HUDEP-2 (cell line): Measurements from ENCODE around the gene XPNPEP1.

ENCODE experiments used
- DNase-seq, 76 experiments: peaks; one replicate each; lab custom pipeline; 2025; ENCODE audit not compliant: unreplicated experiment in 76 of 76; lab: John Stamatoyannopoulos, UW

The XPNPEP1 gene

DNA sequence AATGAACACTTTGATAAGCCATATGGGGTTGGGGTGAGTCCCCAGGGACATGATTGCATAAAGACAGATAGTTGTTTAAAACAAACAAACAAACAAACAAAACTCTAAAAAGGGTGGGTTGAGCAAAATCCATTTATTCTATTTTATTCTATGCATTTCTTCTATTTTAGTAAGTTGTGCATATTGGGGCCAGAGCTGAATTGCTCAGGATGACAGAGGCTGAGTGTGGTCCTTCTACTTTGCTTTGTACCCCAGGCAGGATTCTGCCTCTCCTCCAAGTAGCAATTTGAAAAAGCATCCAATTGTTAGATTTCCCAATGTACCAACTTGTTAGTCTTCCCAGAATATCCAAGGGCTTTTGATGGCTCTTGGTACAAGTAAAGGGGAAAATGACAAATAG is 29.2 kb upstream of the XPNPEP1 start:
- DNase-seq = no peak

DNA sequence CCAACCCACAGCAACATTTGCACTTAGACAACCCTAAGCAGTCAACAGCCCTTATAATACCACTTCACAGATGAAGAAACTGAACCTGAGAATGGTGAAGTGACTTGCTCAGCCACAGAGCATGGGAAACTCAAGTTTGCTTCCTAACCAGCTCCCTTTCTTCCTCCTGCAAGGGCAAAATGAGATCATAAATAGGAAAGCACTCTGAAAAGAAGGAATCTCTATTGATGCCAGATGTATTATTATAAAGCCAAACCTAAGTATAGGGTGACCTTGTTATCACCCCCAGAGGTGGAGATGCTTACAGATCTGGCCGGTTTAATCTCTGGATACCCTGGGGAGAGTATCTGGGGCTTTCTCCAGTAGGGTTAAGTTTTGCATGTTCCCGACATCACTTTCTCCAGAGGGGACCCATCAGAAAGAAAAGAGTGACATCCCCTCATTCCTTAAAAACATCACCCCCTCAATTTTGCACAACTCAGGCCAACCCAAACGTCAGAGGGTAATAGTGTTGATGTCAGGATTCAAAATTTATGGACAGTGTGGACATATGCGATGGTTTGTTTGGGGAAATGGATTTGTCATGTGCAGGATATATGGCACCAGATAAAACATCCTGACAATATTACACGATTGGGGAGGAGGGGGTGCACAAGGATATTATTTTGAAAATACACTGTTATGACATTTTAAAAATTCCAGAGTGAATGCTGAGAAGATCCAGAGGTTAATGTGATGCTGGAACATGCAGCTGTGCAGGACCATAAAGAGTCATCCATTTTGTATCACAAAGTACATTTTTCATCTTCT is 24.0 kb upstream of the XPNPEP1 start:
- no peak for DNase-seq

DNA sequence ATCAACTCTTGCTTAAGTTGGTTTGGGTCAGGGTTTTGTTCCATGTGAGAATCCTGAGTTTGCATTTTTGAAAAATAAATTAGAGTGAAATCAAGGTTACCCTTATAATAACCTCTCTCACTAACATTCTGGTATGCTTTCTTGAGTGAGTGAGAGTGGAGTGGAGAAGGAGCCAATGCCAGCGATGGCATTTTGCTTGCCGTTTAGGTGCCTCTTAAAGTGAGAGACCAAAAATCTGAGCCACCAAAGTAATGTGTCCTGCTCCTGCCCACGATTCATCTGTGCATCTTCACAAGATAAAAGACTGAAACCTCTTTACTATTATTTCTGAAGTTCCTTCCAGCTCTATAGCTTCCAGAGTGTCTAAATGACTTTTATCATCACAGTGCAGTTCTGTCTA is 23.4 kb upstream of the XPNPEP1 start:
- no peak for DNase-seq

DNA sequence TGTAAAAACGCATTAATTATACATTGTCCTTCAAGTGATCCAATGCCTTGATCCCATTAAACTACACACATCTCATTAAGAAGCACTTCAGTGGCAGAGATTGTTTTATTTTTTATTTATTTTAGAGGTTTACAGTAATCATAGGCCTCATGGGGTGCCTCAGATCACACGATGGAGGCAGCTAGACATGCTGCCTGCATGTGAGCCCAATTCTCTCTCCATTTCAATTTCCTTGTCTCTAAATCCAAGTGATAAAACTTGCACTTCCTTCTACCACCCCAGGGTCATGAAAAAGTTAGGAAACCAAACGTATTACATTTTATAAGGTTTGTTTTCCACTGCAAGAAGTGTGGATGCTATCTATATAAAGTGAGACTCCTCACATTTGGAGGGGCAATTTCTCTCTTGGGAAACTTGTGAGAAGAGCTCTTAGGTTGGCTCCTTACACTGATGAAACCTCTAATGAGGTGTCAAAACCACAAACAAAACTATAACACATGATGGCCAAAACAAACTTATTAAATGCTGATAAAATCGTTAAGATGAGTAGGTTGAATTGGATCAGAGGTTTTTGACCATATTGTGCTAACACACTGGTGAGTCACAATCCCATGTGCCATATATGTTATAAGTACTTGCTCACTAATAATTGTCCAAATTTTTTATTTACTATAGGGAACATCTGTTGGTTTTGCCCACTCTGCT is 22.3 kb upstream of the XPNPEP1 start:
- DNase-seq = no peak

DNA sequence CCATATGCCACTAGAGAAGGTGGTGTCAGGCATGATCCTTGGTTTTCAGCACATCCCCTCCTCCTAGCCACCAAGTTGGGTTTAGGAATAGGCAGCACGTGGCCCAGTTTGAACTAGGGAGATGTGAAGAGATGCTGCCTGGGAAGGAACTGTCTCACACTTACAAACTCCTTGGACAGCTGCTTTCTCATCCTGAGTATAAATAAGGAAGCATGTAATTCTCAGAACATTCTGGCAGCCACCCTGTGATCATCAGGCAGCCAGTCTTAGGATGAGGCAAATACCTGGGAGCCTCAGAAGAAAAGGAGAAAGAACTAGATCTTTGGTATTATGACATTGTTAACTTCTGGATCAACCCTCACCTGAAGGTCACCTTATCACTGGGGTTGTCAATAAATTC is 21.3 kb upstream of the XPNPEP1 start:
- no peak for DNase-seq

DNA sequence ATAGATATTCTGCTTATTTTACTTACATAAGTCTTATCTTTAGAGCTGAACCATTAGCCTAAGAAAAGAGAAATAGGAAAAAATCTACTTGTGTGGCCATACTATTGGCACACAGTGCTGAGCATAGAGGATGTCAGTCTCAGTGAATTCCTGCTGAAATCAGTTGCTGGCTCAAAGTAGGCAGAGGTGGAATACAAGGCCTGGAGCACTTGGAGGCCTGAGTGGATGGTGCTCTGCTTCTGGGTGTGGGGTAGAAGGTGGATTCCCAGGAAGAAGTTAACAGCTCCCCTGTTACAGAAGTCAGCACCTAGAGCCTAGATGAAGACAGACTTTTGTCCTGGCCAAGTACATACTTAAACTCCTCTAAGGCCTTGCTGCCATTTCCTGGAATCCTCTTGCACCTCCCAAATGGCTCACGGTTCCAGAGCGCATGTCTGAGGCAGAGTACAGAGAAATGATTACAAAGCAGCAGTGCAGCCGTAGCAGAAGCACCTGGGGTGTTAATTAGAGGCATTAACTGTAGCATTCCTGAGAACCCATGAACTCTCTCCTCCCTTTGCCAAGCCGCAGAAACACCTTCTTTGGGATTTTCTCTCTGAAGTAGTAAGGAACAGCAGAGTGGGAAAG is 18.0 kb upstream of the XPNPEP1 start:
- DNase-seq = no peak

DNA sequence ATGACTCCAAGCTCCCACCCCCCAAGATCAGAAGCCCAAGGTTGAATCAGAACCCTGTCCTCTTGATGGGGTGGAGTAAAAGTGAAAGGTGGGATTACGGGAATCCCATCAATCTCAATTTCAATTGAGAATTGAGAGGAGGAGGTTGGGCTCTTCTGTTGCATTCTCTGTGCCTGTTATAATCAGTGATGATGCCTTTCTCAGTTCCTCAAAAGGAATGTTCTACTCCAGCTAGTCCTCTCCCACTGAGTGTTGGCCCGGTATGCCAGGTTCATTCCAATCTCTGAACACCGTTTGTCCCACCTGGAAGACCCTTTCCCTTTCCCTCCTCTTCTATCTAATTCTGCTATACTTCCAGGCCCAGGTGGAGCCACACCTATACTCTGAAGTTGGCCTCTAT is 17.2 kb upstream of the XPNPEP1 start:
- no peak for DNase-seq

DNA sequence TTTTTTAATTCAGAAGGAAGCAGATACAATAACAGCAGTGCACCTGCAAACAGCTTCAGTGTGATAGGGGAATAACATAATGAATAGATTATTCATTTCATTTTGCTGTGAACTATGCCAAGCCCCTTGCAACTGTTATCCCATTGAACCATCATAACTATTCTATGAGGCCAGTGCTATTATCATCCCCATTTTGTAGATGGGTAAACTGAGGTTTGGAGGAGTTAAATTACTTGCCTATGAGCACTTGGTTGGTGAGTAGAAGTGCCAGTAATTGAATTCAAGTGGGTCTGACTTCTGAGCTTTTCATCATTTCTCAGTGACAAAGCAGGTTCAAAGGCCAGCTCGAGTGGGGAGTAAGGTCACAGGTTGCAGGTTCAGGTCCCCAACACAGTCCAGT is 16.8 kb upstream of the XPNPEP1 start:
- no peak for DNase-seq

DNA sequence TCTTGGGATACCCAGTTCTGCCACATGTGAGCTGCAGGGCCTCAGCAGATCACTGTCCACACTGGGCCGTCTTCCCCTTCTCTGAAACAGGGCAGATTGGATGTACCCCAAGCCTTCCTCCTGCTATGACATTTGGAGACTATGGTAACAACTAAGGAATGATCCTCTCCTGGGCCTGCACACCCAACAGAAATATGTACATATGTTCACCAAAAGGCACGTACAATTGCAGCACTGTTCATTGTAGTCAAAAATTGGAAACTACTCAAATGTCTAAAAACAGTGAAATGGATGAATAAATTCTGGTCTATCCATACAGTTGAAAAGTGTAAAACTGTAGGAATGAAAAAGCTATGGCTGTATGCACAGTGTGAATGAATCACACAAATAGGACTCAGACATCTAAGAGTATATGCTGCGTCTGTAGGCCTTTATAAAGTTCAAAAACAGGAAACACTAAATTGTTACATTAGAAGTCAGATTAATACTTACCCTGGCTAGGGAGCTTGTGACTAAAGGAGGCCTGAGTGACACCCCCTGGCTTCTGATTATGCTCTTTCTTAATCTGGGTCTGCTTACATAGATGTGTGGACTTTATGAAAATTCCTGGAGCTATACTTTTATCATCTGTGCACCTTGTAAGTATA is 16.1 kb upstream of the XPNPEP1 start:
- DNase-seq = no peak

DNA sequence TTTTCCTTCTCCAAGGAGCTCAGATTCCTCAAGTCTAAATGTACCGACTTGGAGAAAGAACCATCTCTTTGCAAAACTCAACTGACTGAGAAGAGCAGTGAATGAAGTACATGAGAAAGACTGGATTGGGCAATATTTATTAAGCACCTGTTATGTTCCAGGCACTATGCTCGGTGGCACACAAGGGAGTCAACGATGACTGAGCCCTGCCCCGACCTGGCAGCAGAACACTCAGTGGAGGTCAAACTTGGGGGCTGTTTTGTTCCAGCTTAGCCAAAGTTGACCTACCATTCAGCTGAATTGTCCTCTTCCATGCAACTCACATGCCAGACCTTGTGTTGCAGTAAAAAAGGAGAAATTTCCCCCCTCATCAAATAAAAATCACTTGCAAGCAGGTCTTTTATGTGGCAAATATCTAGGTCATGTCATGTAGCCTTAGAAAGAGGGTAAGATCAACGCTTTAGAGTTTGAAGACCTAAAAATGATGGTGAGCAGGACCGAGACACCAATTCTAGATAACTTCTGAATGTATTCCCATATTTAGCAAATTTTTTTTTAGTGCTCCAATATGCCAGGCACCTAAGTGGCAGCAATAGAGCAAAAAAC is 14.3 kb upstream of the XPNPEP1 start:
- no peak for DNase-seq

DNA sequence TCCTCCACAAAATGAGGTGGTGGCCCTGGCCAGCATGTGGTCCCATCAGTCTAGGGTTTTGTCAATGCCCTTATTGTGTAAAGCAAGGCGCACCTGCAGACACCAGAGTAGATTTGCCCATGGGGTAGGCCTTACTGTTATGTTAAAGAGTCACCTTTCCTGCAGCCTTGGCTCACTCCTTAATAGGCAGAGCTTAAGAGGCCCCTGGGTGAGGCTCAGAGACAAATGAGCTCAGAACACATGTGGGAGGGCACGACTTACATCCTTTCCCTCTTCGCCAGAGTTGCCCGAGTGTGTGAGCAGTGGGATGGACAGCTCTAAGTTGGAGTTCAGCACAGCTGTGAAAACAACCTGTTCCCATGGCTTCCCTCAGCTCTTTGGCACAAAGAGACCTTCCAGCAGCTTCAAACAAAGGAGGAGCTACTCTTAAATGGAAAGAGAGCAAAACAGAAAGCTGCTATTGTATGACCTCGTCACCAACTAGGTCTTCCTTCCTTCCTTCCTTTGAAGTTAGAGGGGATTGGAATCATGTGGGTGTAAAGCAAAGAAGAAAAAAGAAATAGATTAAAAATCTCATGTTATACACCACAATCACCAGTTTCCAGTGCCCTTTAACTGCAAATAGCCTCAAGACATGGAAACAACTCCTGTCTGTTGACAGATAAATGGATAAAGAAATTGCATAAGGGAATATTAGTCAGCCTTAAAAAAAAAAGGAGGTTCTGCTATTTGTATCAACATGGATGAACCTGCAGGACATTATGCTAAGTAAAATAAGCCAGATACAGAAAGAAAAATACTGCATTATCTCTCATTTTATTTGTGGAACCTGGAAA is 11.9 kb upstream of the XPNPEP1 start:
- DNase-seq = no peak

DNA sequence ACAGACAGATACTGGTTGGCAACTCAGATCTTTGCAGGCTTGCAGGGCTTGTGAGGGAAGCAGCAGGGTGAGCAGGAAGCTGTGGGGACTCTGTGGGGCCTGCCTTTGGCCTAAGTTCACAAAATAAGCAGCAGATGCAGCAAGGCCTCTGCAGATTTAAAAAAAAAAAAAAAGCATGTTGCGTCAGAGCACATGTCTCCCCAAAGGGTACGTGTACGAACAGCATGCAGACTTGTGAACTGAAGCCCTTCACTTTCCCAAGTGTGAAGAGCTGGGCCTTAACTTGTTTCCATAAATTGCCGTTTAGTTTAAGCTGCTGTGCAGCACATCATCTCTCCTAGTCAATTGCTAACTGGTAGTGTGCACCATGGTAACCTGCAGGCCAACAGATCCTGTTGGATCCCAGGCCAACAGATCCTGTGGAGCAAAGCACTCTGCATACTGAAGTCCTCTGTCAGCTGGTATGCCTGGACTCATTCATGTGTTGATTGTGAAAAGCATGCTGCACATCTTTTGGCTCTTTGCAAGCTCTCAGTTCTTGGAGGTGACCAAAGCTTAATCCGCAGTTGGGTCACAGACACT is 10.8 kb upstream of the XPNPEP1 start:
- DNase-seq = no peak

DNA sequence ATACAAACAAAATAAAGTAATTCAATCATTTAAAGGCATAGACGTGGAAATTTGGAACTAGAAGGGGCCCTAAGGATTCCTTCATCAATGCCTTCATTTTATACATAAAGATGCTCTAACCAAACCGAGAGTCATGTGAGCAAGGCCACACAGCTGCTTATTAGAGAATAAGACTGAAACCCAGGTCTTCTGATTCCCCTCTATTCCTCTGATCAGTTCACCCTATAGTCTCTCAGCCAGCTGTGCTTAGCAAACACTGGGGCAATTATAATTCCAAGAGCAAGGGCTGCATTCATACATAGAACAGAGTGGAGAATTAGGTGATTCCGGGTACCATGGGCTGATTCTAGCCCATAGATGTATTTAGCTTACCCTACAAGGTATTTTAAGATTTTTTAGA is 9.7 kb upstream of the XPNPEP1 start:
- no peak for DNase-seq

DNA sequence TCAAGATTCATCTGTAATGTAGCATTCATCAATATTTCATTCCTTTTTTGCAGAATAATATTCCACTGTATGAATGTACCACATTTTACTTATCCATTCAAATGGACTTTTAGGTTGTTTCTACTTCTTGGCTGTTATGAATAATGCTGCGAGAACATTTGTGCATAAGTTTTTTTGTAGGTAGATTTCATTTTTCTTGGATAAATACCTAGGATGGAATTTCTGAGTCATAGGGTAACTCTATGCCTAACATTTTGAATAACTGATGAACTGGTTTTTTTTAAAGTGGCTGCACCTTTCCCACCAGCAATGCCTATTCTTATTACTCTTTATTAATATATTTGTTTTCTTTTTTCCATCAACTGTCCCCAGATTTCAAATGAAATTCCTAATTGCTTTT is 9.1 kb upstream of the XPNPEP1 start:
- no peak for DNase-seq

DNA sequence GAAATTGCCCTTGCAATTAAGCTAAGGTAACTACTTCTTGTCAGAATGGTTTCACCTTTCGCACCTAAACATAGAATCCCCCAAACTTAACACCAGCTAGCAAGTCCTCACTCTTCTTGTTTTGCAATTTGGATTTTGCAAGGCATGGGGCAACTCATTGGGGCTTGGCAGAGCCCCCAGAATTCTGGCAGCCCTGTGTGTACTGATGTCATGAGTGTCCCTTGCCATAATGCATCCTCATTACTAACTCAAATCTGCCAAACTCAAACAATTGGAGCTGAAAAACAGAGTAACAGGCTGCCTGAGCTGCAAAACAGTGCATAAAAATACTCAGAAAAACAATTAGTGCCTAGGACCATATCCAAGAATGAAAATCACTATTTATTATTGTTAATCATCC is 7.9 kb upstream of the XPNPEP1 start:
- no peak for DNase-seq

DNA sequence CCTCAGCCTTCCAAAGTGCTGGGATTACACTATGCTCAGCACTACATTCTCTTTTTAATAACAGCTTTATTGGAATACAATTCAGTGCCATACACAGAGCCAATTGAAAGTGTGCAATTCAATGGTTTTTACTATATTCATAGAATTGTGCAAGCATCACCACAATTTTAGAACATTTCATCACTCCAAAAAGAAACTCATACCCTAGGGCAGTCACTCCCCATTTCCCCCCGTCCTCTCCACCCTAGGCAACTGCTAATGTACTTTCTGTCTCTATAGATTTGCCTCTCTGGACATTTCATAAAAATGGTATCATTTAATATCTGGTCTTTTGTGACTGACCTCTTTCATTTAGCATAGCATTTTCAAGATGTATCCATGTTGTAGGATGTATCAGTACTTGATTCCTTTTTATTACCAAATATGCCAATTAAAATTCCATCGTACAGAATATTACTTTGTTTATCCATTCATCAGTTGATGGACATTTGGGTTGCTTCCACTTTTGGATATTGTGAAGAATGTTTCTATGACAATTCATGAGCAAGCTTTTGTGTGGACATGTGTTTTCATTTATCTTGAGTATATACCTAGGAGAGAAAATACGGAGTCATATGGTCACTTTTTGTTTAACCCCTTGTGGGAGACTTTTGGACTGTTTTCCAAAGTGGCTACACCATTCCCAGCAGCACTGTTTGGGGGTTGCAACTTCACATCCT is 6.3 kb upstream of the XPNPEP1 start:
- no peak for DNase-seq

DNA sequence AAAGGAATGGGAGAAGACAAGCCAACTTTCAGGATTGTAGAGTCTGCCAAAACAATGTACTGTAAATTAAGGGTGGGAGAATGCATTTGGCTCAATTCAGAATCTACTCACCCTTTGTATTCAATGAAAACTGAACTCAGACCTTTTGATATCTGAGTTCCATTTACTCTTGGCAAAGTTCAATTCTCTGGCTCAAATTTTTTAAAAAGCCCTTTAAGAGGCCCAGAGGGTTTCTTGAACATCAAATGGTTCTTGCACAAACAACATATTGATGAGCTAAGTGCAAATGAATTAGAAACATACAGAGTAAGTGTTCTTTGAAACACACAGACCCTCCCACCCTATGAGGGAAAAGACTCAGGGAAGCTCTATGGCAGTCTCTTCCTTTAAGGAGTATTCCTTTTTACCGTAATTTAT is 5.2 kb upstream of the XPNPEP1 start:
- DNase-seq = no peak

DNA sequence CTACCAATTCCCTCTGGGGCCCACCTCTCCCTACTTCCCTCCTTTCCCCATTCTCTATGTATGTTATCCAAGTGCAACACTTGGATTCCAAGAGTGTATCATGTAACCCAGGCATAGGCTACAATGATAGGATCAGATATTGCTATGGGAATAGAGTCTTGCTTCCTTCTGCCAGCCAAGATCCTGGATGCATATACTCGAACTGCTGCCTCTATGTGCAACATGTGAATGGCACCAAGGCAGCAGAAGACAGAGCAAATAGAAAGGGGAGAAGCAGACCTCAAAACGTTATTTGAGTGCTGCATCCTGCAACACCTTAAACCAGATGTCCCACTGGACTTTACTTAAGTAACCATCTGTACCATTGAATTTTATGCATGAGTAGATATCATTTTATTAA is 3.5 kb upstream of the XPNPEP1 start:
- no peak for DNase-seq

DNA sequence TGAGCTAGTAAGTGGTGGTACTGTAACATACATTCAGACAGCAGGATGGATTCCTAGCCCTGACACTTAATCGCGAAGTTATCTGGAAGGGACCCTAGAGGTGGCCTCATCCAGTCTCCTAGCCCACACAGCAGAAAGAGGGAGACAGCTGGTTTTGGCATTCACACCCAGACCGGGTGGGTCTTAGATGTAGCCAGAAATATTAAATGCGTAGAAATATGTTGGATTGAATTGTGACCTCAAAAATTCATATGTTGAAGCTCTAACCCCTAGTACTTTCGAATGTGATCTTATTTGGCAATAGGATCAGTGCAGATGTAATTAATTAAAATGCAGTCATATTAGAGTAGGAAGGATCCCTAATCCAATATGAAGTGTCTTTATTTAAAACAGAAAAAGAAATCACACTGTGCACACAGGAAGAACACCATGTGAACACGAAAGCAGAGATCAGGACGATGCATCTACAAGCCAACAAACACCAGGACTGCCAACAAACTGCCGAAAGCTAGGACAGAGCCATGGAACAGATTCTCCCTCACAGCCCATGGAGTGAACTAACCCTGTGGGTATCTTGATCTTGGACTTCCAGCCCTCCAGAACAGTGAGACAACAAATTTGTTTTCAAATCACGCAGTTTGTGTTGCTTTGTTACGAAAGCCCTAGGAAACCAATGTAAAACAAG is 2.9 kb upstream of the XPNPEP1 start:
- DNase-seq = no peak
